ENCODE data around the gene GIMAP7.
"Not testable (repeated sequence)": the region's sequence is repeated elsewhere in the genome, so short reads cannot be mapped to it uniquely, and the experiment has no call there.

The GIMAP7 gene

DNA sequence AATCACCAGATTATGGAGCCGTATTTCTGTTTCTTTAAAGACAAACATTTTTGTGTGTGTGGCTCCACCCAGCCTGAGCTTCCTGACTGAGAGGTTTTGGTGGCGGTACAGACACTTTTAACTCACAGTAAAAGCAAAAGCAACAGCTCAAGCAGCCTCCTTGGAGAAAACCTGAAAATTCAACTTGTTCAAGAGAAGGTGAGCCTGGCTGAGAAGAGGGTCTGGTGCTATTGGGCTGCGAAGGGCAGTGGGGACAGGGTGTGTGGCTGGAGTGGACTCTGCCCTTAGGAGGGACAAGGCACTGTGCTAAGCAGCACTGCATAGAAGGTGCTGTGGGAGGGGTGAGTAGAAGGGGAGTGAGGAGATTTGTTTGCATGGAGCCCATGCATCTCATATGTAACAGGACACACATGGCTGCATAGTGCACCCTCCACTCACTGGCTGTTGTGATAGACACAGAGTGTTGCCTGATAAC, at the start of gene GIMAP7:
Gene GIMAP7, plus strand, starts transcription at position 125 of the 475 bp plus-strand sequence. CDS start 5,103 bp downstream, outside the sequence.
- no peak for DNase-seq

DNA sequence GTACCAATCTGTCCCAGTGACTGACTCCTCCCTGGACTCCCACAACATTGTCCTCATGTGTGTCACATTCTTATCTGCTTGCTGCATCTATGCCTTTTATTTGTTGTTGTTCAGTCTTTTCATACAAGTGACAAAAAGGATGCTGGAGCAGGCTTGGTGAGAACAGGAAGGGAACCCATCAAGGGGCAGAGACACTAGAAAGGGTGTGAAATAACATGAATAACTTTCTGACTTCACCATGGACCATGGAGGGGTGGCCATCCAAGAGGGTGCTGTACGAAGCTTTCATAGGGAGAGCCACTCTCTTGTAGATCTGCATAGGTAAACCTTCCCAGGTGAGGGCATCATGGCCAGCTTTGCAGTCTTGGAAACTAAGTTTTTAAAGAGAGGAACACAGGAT, 49.7 kb upstream of the GIMAP7 start:
- DNase-seq: no peak

DNA sequence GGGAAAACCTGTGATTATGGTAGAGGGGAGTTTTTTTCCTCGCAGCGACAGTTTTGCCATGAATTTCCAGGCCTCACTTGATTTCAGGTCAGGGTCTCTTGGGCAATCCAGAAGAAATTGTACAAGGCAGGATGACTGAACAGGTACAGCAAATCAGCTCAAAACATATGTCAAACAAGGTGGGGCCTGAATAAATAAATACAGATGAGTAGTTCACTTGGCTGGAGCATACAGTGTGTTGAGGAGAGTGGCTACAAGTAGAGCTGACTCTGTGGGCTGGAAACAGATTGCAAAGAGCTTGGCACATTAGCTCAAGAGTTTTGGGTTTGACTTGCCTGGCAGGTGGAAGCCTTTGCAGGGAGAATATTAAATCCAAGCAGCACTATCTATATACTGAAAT, 49.3 kb upstream of the GIMAP7 start:
- no peak for DNase-seq

DNA sequence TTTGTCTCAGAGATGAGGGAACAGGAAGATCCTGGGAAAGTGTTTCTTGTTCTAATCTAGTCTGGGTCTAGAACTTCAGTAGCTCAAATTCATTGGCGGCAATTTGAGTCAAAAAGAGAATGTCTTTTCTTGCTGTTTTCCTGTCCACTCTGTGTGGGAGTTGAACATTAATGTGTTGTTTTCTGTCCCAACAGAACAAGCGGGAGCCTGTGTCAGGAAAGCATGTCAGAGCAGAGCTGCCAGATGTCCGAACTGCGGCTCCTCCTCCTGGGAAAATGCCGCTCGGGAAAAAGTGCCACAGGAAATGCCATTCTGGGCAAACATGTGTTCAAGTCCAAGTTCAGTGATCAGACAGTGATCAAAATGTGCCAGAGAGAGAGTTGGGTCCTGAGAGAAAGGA, 48.2 kb upstream of the GIMAP7 start:
- DNase-seq: no peak

DNA sequence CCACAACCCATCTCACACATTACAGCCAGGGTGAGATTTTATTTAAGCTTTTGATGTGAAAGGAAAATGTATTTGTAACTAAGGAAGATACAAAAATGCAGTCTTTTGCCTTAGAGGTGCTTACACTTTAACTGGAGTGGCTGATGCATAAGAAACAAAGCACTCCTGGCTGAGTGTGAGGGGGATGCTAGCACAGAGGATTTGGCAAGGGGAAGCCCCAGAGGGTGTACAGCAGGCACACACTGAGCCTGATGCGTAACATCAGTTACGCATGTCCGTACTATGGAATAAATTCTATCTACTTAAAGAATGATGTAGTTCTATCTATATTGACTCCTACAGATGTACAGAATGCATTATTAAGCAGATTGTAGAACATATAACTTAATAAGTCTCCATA, 46.4 kb upstream of the GIMAP7 start:
- DNase-seq: no peak

DNA sequence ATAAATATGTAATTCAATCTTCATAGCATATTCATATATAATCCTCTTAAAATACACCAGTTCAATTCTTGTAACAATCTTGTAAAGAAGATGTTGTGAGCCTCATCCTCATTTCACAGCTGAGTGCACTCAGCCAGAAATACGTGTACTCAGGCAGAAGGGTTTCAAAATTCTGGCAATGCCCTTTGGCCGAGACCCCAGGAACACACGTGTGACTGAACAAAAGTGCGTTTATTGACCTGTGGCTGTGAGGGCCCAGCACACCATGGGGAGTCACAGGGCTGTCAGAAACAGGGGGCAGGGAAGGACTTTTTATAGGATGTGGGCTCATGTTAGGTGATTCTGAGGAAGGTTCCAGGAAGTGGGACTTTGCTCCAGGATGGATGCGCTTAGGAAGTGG, 42.8 kb upstream of the GIMAP7 start:
- DNase-seq: no peak

DNA sequence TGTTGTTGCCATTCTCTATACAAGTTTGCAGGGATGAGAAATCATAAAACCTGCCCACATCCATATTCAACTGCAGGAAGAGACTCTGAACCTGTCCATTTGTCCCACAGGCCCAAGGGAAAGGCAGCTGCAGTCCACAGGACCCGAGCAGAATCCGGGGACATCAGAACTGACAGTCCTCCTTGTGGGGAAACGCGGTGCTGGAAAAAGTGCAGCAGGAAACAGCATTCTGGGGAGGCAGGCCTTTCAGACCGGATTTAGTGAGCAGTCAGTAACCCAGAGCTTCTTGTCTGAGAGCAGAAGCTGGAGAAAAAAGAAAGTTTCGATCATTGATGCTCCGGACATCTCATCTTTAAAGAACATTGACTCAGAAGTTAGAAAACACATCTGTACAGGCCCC, 40.8 kb upstream of the GIMAP7 start:
- no peak for DNase-seq

DNA sequence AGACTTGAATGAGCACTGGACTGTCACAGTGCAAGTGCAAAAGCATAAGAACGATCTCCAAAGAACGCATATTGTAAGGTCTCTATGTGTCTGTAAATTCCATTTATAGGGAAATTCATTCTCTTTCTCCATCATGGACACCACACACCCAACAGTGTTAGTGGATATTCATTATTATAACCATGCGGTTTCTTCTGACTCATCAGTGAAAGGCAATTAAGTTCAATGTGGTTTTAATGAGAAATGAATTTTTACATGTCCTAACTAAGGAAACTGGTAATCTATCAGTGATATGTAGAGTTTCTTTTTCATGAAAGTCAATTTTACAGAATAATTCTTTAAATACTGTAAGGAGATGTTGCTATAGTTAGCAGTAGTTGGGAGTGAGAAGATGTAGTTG, 38.4 kb upstream of the GIMAP7 start:
- no peak for DNase-seq

DNA sequence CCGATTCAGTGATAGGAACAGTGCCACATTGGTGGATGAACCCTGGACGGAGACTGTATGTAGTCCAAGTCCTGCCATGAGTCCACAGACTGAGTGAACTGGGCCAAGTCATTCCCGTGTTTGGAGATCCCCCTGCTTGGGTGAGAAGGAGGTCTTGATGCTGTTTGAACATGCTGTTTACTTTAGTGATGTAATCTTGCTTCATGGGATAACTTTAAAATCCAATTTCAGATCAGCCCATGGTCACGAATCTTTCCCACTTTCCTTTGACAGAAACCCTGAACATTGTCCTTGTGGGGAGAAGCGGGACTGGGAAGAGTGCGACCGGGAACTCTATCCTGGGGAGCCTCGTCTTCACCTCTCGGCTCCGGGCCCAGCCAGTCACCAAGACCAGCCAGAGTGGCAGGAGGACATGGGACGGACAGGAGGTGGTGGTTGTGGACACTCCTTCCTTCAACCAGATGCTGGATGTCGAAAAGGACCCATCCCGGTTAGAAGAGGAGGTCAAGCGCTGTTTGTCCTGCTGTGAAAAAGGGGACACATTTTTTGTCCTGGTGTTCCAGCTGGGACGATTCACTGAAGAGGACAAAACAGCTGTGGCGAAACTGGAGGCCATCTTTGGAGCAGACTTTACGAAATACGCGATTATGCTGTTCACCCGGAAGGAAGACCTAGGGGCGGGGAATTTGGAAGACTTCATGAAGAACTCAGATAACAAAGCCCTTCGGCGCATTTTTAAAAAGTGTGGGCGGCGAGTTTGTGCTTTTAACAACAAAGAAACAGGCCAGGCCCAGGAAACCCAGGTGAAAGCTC, 37.6 kb upstream of the GIMAP7 start:
- DNase-seq: no peak

DNA sequence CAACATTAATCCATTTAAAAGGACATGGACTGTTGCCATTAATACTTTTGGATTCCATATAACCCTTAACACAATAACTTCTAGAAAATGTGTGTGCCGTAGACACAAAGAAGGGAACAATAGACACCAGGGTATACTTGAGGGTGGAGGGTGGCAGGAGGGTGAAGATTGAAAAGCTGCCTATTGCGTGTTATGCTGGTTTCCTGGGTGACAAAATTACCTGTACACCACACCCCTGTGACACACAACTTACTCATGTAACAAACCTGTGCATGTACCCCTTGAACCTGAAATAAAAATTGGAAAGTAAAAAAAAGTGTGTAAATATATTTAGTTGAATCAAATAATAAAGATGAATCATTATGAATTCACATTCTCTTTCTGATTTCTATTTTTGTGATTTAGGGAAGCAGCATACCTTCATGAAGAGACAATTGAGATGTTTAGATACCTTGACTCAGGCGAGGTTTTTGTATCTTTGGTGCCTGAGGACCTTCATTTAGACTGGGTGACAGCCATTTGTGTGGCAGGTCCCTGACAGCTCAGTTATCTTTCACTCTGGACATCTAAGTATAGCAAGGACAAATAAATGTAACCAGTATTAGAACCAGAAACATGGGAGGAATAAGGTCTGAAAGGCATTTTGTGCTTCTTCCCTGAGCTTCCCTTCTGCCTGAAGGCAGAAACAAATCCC, 35.5 kb upstream of the GIMAP7 start:
- no peak for DNase-seq

DNA sequence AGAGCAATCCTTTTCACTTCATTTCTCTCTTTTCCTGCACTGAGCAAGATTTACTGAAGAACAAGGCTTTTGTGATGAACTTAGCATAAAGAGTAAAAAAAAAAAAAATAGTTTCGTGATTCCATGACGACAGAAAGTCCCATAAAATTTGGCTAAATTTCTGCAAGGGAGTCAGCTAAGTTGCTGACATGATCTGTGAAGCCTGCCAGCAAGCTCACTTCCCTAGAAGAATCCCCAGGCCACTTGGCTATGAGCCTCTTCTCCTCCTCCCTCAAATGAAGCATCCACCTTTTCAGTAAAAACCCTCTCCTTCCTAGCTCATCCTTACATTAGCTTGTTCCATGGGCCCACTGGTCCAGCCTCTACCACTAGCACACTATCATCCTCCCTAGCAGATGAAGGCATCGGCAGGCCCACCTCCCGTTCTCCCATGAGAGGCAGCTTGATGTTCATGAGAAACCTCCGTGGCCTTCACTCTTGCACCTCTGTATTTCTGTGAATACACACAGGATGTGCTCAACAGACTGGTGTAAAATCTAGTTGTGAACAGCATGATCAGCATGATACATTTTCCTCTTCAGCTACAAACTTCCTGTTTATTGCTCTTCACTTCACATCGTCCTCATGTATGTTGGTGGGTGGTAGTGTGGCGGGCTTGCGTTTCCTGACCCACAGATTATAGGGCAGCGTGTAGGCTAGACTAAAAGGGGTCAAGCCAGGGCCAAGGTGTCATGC, 33.3 kb upstream of the GIMAP7 start:
- no peak for DNase-seq

DNA sequence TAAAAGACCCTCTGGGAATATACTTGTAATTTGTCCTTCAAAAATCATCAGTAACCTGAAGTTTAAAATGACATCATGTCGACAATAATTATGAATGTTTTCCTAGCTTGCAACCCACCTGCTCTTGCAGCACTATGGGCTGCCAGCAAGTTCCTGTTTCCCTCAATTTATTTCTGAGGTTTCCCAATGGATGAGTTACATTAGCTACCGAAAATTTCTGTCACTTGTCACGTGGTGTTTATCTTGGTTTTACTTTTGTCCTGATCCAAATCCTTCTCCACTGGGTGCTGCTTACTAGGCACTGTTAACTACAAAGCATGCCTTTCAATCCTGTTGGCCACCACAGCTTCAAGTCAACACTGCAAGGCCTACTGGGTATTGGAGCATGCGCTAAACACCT, 32.8 kb upstream of the GIMAP7 start:
- no peak for DNase-seq

DNA sequence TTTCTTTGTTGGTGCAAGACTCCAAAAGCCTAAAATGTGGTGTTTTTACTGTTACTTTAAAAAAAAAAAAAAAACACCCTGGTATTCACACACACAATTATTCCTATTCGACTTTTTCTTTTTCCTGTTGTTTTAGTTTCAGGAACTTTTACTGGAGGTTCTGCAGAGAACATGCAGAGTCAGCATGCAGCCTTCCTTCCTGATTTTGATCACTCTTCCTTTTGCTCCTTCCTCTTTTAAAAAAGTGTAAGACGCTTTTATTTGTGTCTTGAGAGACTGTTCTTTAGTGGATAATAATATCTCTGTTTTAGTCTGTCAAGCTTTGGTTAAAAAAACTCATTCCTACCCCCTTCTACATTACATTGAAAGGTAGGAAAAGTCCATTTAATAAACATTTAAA, 31.2 kb upstream of the GIMAP7 start:
- DNase-seq: not testable (repeated sequence)

DNA sequence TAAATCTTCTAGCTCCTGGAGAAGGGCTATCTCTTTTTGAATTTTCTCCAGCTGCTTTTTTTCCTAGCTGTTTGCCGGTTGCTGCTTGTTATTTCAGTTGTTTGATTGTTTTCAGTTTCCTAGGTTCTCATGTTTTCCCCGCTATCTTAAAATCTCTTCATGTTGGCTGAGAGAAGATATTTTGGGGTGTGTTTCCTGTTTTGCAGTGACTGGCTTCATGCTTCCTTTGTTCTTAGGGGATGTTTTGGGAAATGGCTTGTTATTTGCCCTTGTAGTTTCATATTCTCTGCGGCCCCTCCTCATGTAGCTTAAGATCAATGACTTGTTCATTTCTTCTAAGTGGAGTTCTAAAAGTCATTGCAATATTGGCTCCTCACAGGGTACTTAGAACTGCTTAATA, 30.6 kb upstream of the GIMAP7 start:
- DNase-seq: not testable (repeated sequence)

DNA sequence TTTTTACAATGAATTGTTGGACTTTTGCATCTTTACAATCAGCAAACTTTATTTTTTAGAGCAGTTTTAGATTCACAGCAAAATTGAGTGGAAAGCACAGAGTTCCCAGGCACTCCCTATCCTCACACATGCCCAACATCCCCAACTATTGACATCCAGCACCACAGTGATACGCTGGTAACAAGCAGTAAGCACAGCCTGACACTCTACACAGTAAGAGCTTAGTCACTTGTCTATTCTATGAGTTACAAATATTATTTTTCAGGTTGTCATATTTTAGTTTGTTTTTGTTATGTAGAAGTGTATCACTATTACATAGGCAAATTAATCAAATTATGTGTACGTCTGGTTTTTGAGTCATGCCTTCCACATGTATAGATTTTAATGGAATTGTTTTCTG, 27.0 kb upstream of the GIMAP7 start:
- no peak for DNase-seq

DNA sequence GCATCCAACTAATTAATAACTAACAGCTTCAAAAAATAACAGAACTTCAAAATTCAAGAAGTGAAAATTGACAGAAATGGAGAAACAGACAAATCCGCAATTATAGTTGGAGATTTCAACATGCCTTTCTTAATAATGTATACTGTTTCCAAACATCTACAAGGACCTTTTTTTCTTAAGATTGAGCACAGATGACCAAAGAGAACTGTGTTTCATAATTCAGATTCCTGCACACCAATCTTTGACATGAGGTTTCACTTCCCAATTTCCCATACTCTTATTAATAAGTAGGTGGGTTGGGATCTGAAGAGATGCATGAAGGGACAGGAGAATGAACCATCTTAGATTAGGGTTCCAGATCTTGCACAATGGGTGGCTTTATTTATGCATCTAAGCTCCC, 24.9 kb upstream of the GIMAP7 start:
- no peak for DNase-seq

DNA sequence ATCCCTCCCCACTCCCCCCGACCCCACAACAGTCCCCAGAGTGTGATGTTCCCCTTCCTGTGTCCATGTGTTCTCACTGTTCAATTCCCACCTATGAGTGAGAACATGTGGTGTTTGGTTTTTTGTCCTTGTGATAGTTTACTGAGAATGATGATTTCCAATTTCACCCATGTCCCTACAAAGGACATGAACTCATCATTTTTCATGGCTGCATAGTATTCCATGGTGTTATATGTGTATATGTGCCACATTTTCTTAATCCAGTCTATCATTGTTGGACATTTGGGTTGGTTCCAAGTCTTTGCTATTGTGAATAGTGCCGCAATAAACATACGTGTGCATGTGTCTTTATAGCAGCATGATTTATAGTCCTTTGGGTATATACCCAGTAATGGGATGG, 21.2 kb upstream of the GIMAP7 start:
- DNase-seq: not testable (repeated sequence)

DNA sequence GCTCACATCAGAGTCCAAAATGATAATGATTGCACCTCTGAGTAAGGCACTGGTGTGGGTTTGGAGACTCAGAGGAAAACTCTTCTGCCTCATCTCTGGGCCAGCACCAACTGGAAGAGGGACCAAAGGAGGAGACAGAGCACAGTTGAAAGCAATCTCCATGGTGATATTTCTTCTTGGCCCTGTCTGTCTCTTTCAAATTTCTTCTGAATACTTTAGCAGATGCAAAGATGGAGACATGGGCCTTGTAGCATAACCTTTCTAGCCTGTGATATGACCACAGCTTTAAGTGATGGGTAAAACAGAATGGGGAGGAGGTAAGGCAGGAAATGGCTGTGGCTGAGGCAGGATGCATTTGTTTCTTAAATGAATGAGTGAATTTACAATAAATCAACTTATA, 12.2 kb upstream of the GIMAP7 start:
- DNase-seq: no peak

DNA sequence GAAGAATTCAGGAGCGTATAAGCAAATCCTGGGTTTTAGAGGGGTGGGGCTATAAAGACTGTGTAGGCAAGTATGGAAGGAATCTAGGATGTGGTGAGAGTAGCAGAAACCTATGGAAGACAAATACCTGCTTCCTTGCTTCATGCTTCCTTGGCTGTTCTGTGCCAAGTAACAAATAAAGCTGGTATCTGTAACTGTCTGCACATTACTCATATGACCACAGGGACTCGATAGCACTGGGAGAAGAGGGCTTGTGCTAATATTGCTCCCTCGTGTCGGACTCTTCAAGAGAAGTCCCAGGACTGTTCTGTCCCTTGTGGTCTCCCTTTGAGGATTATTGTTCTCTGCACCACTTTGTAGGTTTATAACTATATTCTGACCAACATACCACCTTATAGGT, 11.5 kb upstream of the GIMAP7 start:
- no peak for DNase-seq

DNA sequence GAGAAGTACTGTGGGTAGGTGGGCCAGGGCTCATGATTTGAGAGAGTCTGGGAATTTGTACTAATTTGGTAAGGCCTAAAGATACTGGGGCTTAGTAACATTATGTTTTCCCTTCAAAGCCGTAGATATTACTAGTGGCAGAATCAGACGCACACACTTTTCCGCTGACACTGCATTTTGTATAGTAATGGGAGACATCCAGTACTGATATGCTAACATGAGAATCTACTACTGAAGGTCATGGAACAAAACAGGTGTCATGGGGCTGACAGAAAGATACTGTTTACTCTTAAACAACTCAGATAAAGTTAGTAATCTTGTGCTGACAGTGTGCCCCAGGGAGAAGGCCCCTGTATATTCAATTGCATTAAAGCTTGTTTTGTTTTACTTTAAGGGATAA, 11.1 kb upstream of the GIMAP7 start:
- DNase-seq: no peak

DNA sequence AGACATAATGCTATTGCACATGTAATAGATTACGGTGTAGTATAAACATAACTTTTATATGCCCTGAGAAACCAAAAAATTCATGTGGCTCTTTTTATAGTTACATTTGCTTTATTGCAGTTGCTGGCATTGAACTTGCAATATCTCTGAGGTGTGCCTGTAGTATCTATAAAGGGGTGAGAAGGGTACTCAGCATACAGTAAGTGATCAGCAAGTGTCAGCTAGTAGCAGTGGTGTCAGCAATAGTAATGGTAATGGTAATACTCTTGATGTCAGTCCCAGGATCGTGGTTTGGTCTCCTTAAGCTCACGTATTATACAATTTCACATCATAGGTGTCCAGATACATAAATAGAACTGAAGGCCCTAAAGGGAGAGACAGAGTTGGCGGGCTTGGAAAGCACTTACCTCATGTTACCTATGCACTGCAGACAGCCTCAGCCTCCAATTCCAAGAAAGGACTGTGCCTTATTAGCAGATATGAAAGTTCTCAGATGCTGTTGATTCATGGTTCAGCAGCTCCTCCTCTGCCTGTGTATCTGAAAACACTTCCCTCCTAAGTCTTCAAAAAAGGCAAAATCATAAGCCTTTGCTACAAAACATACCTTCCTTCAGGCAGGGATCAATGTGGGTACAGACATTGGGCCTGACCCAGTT, 6.6 kb upstream of the GIMAP7 start:
- DNase-seq: no peak

DNA sequence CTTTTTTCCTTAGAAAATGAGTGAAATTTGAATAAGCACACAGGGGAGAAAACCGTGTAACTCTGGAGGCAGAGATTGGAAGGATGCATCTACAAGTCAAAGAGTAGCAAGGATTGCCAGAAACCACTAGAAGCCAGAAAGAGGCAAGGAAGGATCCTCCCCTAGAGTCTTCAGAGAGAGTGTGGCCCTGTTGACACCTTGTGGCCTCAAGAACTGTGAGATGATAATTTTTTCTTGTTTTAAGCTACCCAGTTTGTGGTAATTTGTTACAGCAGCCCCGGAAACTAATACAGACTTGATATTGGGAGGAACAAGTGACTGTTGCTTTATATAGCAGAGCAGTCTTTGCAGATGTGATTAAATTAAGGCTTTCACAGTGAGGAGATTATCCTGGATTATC, 3.6 kb upstream of the GIMAP7 start:
- DNase-seq: no peak

DNA sequence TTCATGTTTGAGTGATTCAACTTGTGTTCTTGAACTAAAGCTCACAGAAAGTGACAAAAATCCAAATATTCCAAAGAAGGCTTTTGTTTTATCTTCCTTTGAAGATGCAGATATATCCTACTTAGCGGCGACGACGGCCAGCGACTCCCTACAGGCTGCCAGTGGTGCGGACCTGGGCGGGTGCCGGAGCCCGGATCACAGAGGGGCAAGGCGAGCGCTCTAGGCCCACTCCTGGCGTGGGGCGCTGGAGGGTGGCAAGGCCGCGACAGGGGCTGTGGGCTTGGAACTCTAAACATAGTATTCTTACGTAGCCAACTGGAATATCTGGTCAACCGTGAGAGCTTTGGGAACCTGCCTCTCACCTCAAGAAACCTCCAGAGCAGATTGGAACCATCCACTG, 914 bp upstream of the GIMAP7 start:
- no peak for DNase-seq

All from stimulated activated CD4-positive, alpha-beta T cell treated with anti-CD3 and anti-CD28 coated beads, Interleukin-2, amount 100 ng/mL, for 48 hours (primary cell).